HG03108 (cell line): ENCODE measurements around the gene TLE2.
"Not testable (repeated sequence)": the region's sequence is repeated elsewhere in the genome, so short reads cannot be mapped to it uniquely, and the experiment has no call there.

Experiments used
- ATAC-seq: cut with Tn5 transposase; IDR thresholded peaks from one replicate; pipeline ENCODE4 v1.9.1; 2021; ENCODE audit warnings: moderate library complexity; ENCODE audit not compliant: unreplicated experiment

TLE2 gene

DNA sequence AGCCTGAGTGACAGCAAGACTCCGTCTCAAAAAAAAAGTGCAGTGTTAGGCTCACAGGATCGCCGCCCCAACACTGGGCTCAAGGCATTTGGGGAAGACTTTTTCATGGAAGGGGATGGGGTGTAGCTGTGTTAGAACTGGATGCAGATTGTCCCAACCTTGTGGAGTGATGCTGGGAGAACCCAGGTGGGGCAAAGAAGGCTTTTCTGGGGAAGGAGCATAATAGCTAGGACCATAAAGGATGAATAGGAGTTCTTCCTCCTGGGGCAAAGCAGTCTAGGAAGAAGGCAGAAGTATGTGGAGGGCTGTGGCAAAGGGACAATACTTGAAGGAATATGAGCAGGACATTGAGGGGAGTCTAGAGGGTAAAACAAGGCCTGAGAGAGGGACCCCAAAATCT, 40.5 kb downstream of the TLE2 start:
- no peak for ATAC-seq

DNA sequence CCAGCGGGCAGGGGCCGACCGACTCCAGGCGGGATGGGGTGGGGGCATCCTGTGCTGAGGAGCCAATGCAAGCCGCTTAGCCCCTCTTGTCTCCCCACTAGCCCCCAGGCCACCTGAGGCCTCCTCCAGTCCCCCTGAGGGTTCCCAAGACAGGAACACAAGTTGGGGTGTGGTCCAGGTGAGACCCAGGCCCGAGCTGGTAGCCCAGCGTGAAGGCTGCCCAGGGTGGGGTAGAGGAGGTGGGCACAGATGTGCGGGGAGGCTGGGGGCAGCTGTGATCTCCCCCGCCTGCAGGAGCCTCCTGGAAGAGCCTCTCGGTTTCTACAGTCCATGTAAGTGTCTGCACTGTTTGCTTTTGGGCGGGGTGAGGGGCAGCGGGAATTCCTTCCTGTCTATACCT, 41.3 kb downstream of the TLE2 start:
- no peak for ATAC-seq

GRCh38 chr19:2986951-2987524, 42.0 kb downstream of the TLE2 start:
- no peak for ATAC-seq

GRCh38 chr19:2984215-2984528, 44.9 kb downstream of the TLE2 start:
- no peak for ATAC-seq

GRCh38 chr19:2983351-2984214, 45.5 kb downstream of the TLE2 start:
- ATAC-seq = no peak

- no peak for ATAC-seq
Measured at GRCh38 chr19:2982983-2983350, 46.1 kb downstream of the TLE2 start.

- no peak for ATAC-seq
Measured at GRCh38 chr19:2982561-2982960, 46.5 kb downstream of the TLE2 start.

DNA sequence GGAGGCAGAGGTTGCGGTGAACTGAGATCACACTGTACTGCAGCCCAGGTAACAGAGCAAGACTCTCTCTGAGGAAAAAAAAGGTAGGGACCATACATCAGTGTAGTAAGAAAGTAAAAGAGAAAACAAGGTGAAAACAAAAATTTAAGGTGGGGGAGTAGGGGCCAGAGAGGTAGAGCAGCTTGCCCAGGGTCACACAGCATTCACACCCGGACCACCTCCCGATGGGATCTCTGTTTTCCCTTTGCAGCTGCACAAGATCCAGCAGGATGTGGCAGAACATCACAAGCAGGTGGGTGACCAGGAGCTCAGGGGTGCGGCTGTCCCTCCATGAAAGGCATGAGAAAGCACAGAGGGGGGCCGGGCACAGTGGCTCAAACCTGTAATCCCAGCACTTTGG, 47.2 kb downstream of the TLE2 start:
- no peak for ATAC-seq

- ATAC-seq = no peak
Measured at GRCh38 chr19:2978772-2979171, 50.3 kb downstream of the TLE2 start.

- no peak for ATAC-seq
Measured at GRCh38 chr19:2978166-2978767, 50.8 kb downstream of the TLE2 start.

DNA sequence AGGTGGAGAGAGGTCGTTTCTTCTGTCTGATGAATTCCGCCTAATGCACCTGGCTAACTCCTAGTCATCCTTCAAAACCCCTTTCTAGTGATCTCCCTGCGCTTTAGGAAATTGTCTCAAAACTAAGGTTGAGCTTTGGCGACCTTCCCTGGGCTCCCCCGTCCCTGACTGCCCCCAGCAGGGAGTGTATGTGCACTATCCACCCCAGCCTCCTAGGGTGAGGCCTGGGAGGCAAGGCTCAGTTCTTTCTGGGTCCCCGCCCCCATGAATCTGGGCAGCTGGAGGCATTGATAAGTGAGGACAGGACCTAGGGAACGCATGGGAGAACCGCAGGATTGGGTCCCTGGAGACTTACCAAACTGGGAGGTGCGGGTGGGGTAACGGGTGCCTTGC, 51.3 kb downstream of the TLE2 start:
- peak; percentile 13 for ATAC-seq

GRCh38 chr19:2977001-2977745, 51.9 kb downstream of the TLE2 start, which contains the start of gene TLE6:
Gene TLE6, plus strand, starts transcription at chr19:2977564. Its CDS starts 670 bp downstream, at chr19:2978234.
- ATAC-seq = peak; percentile 93

DNA sequence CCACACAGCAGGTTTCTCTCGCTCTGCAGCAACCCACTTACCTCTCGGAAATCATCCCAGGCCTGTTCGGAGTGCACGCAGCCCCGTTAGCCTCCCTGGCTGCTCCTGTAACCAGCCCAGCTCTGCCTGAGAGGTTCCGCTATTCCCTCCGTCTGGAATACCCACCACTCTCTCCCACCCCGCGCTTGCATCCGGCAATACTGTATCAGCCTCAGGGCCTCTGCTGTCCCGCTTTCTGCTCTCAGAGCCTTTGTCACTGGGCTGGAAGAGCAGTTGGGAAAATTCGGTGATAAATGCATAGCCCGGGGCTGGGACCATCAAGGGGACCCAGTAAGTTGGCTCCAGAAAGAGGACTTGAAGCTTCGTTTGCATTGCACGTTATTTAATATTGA, 52.5 kb downstream of the TLE2 start:
- ATAC-seq = no peak

DNA sequence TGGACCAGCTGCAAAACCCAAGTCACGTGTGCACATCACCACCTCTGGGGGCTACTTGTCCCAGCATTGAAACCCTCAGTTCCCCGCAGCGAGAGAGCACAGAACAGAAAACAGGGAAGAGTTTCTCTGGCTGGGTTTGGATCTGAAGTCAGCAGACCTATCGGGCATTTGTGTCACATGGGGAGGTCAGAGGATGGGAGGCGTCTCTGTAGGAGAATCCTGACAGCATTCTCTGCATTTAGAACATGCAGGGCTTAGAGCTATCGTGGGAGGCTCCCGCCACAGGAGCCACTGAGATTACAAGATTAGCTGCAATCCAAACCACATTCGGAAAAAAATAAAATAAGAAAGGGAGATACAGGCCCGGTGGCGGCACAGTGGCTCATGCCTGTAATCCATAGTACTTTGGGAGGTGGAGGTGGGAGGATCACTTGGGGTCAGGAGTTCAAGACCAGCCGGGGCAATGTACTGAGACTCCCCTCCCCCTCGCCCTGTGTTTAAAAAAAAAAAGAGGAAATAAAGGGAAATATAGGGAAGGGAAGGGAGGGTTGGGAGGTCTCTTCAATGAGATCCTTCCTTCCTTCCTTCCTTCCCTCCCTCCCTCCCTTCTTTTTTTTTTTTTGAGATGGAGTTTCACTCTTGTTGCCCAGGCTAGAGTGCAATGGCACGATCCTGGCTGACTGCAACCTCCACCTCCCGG, 54.6 kb downstream of the TLE2 start:
- ATAC-seq = no peak

DNA sequence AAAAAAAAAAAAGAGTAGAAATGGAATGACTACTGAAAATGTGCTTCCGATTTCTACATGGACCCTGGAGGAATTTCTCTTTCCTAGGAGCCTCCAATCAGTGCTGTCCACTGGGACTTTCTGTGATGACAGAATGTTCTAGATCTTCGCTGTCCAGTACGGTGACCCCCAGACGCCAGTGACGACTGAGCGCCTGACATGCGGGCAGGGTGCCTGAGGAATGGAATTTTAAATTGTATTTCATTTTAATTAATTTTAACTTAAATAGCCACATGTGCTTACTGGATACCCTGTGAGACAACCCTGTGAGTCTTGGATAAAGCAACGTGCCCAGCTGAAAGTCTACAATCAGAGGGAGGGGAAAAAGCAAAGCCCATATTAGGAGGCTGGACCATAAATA, 55.9 kb downstream of the TLE2 start:
- ATAC-seq = no peak

- ATAC-seq = no peak
Measured at GRCh38 chr19:2970201-2970835, 58.8 kb downstream of the TLE2 start.

GRCh38 chr19:2969104-2969504, 60.0 kb downstream of the TLE2 start:
- ATAC-seq = no peak

GRCh38 chr19:2967972-2968371, 61.1 kb downstream of the TLE2 start:
- ATAC-seq = no peak

GRCh38 chr19:2964874-2965273, 64.2 kb downstream of the TLE2 start:
- no peak for ATAC-seq

- ATAC-seq = not testable (repeated sequence)
Measured at GRCh38 chr19:2963631-2964030, 65.4 kb downstream of the TLE2 start.

GRCh38 chr19:2963122-2963521, 66.0 kb downstream of the TLE2 start:
- no peak for ATAC-seq
